Measurements from ENCODE around the gene MN1.

GRCh38 chr22:27724709-27725108, 76.8 kb downstream of the MN1 start:
- TF ChIP-seq ZFP3 (CRISPR knock-in tag; IDR thresholded peaks at IDR 0.05): no peak
- no peak for TF ChIP-seq ISL1 (CRISPR knock-in tag; IDR thresholded peaks at IDR 0.05)
- TF ChIP-seq ZNF565 (CRISPR knock-in tag; conservative IDR thresholded peaks at IDR 0.05; ENCODE audit: low read depth): no peak
- TF ChIP-seq CSRNP3 (CRISPR knock-in tag; IDR thresholded peaks at IDR 0.05): no peak
- TF ChIP-seq GLIS3 (CRISPR knock-in tag; IDR thresholded peaks at IDR 0.05): no peak
- TF ChIP-seq ESRRG (CRISPR knock-in tag; IDR thresholded peaks at IDR 0.05): no peak
- TF ChIP-seq ZFP30 (CRISPR knock-in tag; IDR thresholded peaks at IDR 0.05): no peak
- TF ChIP-seq PATZ1 (CRISPR knock-in tag; IDR thresholded peaks at IDR 0.05; ENCODE audit: borderline replicate concordance): no peak
- TF ChIP-seq TCF4 (CRISPR knock-in tag; IDR thresholded peaks at IDR 0.05; ENCODE audit: borderline replicate concordance): no peak
- no peak for TF ChIP-seq ARNTL (CRISPR knock-in tag; IDR thresholded peaks at IDR 0.05; ENCODE audit: borderline replicate concordance, low read depth)
- TF ChIP-seq RARB (CRISPR knock-in tag; IDR thresholded peaks at IDR 0.05): no peak
- TF ChIP-seq BACH2 (CRISPR knock-in tag; IDR thresholded peaks at IDR 0.05; ENCODE audit: borderline replicate concordance): no peak
- no peak for TF ChIP-seq ZNF70 (CRISPR knock-in tag; IDR thresholded peaks at IDR 0.05)

Measured in SK-N-SH treated with all-trans-retinoic acid at 6 μM for 48 hours (cell line).